Stimulated activated CD4-positive, alpha-beta T cell treated with anti-CD3 and anti-CD28 coated beads, Interleukin-4, amount 100 ng/mL, for 48 hours (primary cell): ENCODE results near the gene TTC9B.

Experiments
- DNase-seq, 2 donors: peaks; one replicate each; pipeline ENCODE4 v3.0.0-alpha.2; 2020; ENCODE audit warnings: low read depth in 2 of 2

The TTC9B gene

DNA sequence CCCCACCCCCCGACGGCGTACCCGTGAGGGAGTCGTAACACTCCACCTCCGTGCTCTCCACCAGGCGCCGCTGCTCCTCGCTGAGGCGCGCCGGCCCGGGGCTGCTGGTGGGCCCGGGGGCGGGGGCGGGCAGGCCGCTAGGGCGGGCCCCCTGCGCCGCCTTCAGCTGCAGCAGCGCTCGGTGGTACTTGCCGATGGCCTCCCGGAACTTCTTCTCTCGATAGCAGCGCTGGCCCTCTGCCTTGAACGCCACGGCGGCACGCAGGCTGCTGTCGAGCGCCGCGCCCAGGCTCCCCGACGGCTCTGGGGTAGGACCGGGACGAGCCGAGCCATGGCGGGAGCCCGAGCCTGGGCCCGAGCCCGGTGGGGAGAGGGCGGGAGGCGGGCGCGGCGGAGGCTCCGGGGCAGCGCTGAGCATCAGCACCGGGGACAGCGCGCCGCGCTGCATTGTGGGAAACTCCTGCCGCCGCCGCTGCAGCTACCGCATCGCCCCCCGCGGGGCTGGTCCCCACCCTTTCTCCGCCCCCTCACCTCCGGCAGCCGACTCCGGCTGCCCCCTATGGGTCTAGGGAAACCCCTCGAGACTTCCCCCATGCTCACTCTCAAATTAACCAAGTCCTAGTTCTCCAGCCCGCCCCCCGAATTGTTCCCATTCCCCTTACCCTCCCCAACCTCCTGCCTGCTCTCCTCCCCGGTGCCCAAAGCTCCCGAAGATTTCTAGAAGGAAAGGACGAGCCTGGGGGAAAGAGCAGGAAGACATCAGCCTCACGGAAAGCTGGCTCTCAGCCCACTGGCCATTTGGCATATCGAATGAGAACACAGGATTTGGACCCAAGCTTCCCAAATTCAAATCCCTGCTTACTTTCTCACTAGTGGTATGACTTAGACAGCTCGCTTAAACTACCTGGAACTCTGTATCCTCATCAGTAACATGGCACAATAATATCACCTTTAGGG lies at the start of gene TTC9B:
TSS of gene TTC9B (minus strand) at position 451 of the 957 bp plus-strand sequence. CDS start at position 448, 3 bp downstream.
- peak; percentile 30 to 46 for DNase-seq

DNA sequence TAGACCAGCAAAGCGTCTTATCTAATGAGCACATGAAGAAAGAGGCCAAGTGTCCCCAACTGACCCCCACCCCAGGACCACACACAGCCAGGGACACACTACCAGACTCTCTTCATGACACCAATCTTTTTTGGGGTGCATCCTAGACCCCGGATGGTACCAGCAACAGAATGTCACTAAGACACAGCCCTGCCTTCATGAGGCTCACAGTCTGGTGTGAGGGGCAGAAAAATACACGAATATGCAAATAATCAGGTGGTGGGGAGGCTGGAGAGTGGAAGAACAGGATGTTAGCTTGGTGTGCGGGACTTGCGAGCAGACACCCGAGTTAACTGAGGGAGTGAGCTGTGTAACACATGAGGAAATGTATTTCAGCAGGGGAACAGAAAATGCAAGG lies 49.4 kb upstream of the TTC9B start:
- no peak for DNase-seq

GRCh38 chr19:40266912-40267600 lies 48.9 kb upstream of the TTC9B start:
- no peak for DNase-seq

DNA sequence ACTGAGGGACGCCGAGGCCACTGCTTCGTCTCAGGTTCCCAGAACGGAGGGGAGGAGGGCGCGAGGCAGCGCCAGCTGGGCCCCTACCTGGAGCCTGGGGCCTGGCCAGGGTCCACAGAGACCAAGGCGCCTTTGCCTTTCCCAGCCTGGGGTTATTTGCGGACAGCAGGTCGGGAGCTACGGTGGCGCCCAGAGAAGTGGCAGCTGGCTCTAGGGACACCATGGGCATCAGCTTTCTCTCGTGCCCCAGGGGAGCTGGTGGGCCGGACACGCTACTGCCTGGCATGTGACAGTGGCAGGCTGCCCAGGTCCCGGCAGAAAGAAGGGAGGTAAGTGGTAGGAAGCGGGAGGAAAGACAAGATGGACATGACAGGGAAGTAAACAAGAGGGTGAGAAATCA lies 47.9 kb upstream of the TTC9B start:
- DNase-seq = no peak

DNA sequence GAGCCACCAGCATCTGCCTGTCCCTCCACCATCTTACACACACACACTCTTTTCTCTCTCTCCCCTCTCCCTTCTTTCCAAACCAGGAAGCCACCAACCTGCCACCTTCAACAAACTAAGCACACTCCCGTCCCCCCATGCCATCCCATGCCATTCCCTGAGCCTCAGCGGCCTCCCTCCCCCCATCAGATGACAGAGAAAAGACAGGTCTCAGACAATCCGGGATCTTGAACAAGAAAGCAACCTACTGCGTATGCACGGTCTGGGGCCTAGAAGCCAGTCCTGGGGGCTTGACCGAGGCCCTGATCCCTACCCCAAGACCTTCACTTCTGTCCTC lies 47.5 kb upstream of the TTC9B start:
- DNase-seq = no peak

DNA sequence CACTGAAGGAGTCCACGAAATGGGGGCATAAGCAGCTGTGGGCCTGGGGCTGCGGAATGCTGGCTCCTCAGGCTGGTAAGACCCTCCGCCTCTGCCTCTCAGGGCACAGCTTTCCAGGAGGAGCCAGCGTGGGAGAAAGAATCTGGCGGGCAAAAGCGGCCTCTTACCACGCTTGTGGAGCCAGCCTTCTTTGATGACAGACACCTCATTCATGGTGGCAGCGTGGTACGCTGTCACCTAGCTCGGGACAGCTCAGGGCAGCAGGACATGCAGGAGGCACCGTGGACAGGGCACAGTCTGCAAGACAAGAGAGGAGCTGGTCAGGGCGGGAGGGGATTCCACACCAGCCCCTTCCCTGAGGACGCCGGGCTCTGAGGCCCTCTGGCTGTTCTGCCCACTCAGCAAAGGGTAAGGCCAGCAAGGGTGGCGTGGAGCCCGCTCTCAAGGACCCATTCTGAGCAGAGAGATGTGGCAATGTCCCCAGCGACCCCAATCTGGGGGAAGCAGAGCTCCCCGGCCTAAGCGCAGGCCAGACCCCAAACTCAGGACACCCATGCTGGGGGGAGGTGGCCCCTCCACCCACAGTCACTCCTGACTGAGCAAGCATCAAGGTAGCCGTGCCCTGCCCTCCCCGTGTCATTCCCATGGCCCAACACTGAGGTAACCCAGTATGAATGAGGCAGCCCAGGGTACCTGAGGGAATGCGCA lies 47.0 kb upstream of the TTC9B start:
- no peak for DNase-seq

- DNase-seq = no peak
Observed at GRCh38 chr19:40264314-40265054, 46.3 kb upstream of the TTC9B start.

DNA sequence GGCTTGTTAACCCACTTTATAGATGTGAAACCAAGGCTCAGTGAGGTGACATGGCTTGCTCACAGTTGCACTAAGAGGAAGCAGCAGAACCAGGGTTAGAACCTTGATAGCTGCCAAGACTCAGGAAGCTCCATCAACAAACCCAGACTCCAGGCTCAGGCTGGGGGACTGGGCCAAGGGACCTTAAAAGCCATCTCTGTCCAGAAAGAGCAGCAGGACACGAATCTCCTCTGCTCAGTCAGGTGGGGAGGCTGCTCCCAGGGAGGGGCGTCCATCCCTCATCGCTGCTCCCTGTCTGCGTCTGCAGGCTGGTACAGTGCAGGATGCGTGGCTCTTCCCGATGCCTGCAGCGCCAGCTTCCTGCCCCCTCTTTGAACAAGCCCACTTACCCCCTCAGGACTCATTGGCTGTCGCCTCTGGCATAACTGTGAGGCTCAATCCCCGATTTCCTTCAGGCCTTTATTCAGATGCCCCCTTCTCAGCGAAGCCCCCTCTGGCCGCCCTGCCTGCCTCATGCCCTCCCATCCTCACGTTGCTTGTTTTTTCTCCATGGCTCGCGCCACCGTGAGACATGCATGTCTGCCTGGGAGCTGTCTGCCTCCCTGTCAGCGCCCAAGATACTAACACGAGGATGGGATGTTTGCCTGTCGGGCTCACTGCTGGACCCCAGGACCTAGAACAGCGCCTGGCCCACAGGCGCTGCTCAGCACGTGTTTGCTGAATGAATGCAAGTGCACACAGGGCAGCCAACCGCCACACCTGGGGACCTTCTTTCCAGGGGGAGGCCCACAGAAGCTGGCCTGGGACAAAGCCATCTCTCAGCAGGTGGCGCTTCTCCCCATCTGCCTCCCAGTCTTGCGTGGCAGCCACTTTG lies 45.5 kb upstream of the TTC9B start:
- no peak for DNase-seq

DNA sequence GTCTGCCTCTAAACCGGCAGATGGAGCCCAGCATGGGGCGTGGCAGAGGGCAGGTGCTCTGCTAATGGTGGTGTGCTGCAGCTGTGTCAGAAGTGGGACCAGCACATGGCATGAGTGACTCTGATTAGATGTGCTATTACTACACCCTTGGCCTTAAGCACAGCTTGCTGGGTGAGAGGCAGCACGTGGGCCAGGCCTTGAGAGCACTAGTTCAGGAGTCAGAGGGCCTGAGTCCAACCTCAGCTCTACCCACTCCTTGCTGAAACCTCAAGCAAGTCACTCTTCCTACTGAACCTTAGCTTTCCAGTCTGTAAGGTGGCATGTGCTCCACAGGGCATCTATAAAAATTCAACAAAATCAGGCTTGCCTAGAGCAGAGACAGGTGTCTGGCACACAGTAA lies 44.2 kb upstream of the TTC9B start:
- DNase-seq = no peak

- no peak for DNase-seq
Observed at GRCh38 chr19:40261631-40262030, 43.4 kb upstream of the TTC9B start.

DNA sequence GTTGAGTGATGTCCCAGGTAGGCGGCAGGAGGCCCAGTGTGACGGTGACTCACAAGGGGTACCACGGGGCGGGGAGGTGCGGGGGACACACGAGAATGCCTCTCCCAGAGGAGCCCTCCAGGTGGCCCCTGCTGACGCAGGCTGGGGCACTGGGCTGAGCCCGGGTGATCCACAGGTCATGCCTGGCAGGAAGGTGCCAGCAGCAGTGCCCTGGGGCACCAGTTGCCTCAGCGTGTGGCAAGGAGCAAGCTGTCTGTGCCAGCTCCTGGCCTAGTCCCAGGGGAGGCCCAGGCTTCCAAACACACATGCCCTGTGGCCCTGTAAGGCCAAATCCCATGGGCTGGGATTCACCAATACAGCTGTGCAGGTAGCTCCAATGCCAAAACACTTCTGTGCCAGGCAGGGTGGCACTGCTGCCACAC lies 38.9 kb upstream of the TTC9B start:
- DNase-seq = no peak

DNA sequence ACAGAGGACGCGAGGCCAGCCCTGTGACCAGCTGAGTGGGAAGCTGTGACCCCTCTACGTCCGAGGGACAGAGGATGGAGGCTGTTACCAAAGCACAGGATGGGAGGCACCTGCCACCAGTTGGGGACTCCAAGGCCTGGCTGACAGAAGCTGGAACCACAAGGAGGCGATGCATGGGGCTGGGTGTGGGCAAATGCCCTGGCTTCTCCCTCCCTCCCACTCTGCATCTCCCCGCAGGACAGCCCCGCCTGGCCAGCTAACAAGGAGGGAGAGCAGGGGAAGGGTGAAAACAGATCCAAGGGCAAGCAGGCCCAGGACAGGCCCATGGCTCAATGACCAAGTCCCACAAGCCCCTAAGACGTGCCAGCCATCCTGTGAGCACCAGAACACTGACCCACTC lies 38.3 kb upstream of the TTC9B start:
- DNase-seq = no peak

DNA sequence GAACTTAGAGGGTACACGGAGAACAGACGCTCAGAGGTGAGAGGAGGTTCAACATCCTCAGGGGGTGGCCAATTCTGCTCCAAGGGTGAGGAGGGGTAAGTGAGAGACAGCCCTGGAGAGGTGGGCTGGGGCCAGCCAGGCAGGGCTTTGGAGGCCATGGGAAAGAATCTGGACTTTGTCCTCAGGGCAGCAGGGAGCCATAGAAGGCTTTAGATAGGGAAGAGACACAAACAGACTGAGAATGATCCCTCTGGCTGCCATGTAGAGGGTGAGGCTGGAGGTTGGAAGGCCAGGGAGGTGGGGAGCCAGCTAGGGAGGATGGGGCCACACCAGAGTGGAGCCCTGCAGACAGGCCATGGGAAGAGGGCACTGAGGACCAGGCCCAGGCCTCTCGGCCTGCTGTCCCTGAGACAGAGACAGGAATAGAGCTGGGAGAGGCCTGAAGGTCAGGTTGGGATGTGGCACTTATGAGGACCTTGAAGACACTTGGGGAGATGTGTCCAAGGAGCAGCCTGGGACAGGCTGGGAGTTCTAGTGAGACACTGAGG lies 37.5 kb upstream of the TTC9B start:
- DNase-seq = no peak

DNA sequence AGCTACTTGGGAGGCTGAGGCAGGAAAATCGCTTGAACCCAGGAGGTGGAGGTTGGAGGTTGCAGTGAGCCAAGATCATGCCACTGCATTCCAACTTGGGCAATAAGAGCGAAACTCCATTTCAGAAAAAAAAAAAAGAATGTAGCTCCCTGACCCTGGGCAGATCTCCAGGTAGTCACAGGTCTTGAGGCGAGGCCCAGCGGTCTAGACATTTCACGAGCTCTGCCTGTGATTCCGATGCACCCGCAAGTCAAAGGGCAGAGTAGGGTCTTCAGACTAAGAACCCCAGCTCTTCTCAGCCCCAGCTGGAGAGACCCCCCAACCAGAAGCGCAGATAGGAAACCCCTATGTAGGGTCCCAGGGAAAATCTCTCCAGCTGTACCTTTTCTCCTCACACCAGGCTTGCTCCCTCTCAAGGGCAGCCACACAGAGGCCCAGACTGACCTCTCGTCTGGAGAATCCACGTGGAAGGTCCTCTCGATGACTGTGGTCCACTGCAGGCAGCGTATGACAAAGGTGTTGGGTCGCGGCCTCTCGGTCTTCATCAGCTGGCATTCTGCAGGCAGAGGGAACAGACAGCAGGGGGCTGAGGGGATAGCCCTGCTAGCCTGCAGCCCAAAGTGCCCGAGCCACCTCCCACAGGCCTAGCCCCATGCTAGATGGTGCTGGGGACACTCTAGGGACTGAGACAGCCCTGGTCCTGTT lies 36.7 kb upstream of the TTC9B start:
- no peak for DNase-seq

DNA sequence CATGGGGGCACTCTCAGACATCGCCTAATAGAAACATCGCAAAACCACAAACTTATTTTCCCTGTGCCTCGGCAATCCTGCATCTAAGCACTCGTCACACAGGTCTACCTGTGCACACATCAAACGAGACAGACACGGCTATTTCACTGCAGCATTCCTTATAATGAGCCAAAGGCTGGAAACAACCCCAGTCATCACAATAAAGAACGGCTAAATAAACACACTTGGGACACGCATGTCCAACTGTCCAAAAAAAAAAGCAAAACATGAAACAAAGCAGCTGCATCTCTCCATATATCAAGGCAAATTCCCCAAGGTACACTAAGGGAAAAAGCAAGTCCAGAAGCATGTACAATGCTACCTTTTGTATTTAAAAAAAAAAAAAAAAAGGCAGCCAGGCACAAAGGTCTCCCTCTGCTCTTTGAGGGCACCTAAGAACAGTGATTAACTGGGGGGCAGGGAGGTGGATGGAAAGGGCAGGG lies 35.5 kb upstream of the TTC9B start:
- no peak for DNase-seq

DNA sequence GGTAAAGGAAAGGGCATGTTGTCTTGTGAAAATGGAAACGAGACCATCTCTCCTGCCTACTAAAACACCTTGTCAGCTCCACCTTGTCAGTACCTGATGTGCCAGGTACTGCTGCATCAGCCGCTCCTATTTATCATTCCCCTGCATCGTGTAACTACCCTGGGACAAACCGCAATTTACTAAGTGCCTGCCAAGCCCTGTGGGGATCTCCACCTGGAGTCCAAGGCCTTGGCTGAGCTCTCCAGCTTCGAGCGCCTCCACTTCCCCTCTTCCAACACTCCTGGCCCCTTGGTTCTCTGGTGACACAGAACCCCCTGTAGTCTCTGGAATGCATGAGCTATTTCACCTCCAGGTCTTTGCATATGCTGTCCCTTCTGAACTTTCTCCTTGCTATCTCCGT lies 34.2 kb upstream of the TTC9B start:
- no peak for DNase-seq

DNA sequence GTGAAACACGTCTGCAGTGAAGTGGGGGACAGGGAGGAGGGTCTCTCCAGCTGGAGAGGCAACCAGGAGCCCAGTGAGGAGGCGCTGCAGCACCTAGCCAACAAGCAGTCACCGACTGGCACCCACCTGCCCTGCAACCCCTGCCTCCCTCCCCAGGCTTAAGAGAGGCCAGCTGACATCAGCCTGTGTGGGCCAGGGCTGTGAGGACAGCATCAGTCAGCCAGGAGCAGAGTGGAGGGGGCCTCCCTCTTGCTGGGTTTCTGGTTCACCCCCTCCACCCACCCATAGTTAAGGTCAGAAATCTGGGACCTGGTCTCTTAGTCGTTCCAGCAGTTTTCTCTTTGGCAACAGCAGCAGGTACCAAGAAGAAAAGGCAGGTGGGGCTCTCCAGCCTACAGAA lies 33.8 kb upstream of the TTC9B start:
- no peak for DNase-seq

DNA sequence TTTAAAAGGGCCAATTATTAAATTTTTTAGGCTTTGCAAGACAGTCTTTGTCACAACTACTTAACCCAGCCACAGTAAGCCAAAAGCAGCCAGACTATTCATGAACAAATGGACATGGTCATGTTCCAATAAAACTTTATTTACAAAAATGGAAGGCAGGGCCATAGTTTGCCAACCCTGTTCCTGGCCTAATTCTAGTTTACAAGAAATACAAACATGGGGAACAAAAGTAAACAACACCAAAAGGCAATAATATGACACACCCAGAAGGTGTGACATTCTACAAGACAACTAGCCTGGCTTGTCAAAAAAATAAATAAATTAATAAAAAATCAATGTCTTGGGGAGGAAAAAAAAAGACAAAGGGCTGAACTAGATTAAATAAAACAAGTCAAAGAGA lies 33.1 kb upstream of the TTC9B start:
- DNase-seq = no peak

DNA sequence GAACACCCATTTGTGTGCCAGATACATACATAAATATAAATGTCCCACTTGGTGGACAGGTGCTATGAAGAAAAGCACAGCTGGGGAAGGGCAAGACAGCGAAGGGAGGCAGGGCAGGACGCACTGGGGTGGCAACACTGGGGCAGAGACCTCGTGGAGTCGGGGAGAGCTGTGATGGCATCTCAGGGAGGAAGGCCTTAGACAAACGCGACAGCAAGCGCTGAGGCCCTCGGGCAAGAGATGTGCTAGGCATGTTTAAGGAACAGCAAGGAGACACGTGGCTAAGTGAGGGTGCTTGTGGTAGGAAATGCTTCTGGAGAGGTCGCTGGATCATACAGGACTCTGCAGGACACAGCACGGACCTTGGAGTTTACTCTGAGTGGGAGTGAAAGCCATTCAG lies 31.6 kb upstream of the TTC9B start:
- no peak for DNase-seq

GRCh38 chr19:40249201-40249600 lies 31.0 kb upstream of the TTC9B start:
- DNase-seq = no peak
